Embryonic facial prominence (tissue), 1 donor: ENCODE measurements around the gene PKN3.
"Not testable (repeated sequence)": the region's sequence is repeated elsewhere in the genome, so short reads cannot be mapped to it uniquely, and the experiment has no call there.

Source experiments
- DNase-seq: peaks from one replicate; pipeline ENCODE4 v3.0.0-alpha.2; 2016; ENCODE audit errors: extremely low spot score

PKN3 gene

GRCh38 chr9:128693738-128694137 lies 8.6 kb upstream of the PKN3 start:
- DNase-seq: not testable (repeated sequence)

GRCh38 chr9:128694344-128694743 lies 8.0 kb upstream of the PKN3 start:
- DNase-seq: no peak

- no peak for DNase-seq
Observed at GRCh38 chr9:128696923-128697707, 5.2 kb upstream of the PKN3 start.

- not testable (repeated sequence) for DNase-seq
Observed at GRCh38 chr9:128699096-128699795, 3.1 kb upstream of the PKN3 start.

- no peak for DNase-seq
Observed at GRCh38 chr9:128701227-128701854, 962 bp upstream of the PKN3 start.

GRCh38 chr9:128702949-128703615 lies 779 bp downstream of the PKN3 start:
- no peak for DNase-seq

GRCh38 chr9:128703616-128704355 lies 1.5 kb downstream of the PKN3 start:
- DNase-seq: no peak

- DNase-seq: no peak
Observed at GRCh38 chr9:128704356-128704670, 2.0 kb downstream of the PKN3 start.

GRCh38 chr9:128705051-128705965 lies 3.0 kb downstream of the PKN3 start:
- no peak for DNase-seq

- DNase-seq: no peak
Observed at GRCh38 chr9:128706045-128706444, 3.7 kb downstream of the PKN3 start.

GRCh38 chr9:128706671-128707381 lies 4.5 kb downstream of the PKN3 start:
- DNase-seq: no peak

GRCh38 chr9:128707446-128707845 lies 5.1 kb downstream of the PKN3 start:
- no peak for DNase-seq

- DNase-seq: no peak
Observed at GRCh38 chr9:128712451-128713410, 10.4 kb downstream of the PKN3 start.

GRCh38 chr9:128713411-128713780 lies 11.1 kb downstream of the PKN3 start:
- no peak for DNase-seq

GRCh38 chr9:128713941-128714573 lies 11.8 kb downstream of the PKN3 start:
- no peak for DNase-seq

GRCh38 chr9:128714586-128715435 lies 12.5 kb downstream of the PKN3 start:
- DNase-seq: no peak

- no peak for DNase-seq
Observed at GRCh38 chr9:128715436-128715750, 13.1 kb downstream of the PKN3 start.
